H1 (cell line): ENCODE data around the gene PAX5. TPM values are rescaled to one million over a fixed set of nuclear protein-coding genes. Genes with fewer than 3 reads are reported as not detected.

ENCODE experiments used
- ASH2L ChIP-seq: fragments of 200-600, 300-600 bp; sonication (generic); IDR thresholded peaks from one replicate; pipeline ENCODE4 v1.7.1; 2017; ENCODE audit warnings: low read length
- BACH1 ChIP-seq: IDR thresholded peaks from 2 replicates; pipeline ENCODE4 v1.6.1; 2012; ENCODE audit warnings: low read length, improper control_type of control experiment
- CHD1 ChIP-seq: IDR thresholded peaks from 2 replicates; pipeline ENCODE4 v1.6.1; 2012; ENCODE audit warnings: low read depth, low read length, improper control_type of control experiment
- CHD7 ChIP-seq: fragments of 300-600 bp; sonication (generic); IDR thresholded peaks from 2 replicates; pipeline ENCODE4 v1.7.1; 2012; ENCODE audit warnings: low read length, moderate library complexity, mild to moderate bottlenecking, inconsistent platforms; ENCODE audit not compliant: insufficient replicate concordance
- KDM4A ChIP-seq: IDR thresholded peaks from one replicate; pipeline ENCODE4 v1.7.1; 2012; ENCODE audit warnings: low read depth, mild to moderate bottlenecking, moderate library complexity, low read length, inconsistent platforms; ENCODE audit not compliant: severe bottlenecking
- ZNF274 ChIP-seq: IDR thresholded peaks from 2 replicates; pipeline ENCODE4 v1.7.0; 2012; ENCODE audit warnings: low read length, borderline replicate concordance; ENCODE audit errors: extremely low read depth
- polyA plus RNA-seq, 7 experiments: library from polyadenylated mRNA; depleted of rRNA in 3 of 7; stranded (reverse) in 5 of 7; unstranded in 2 of 7; fragments of >200 nt in 5 of 7; fragments of 200-250 nt in 2 of 7; gene quantifications; 1 replicate in 5 of 7; 2 replicates in 1 of 7; 4 replicates in 1 of 7; pipeline versions ENCODE4 v1.2.1 to v1.2.3, GENCODE V29; 2011 to 2013; ENCODE audit warnings: missing spikeins in 2 of 7, mixed read lengths in 2 of 7
- total RNA-seq: library from RNA; stranded (reverse); fragmentation: NEBNext Ultra II Directional; extraction: Animal tissue kit (Norgen Biotek cat#: 25700); gene quantifications from 2 replicates; pipeline ENCODE4 v1.2.1, GENCODE V29; 2021

Gene PAX5
- total and polyA plus RNA-seq, 2 of the 8 experiments (the other 6 are each of a cell fraction or from before 2014, with no cell fraction given), result 0.29 to 0.43 TPM

- TF ChIP-seq BACH1 (no peak), CHD1 (no peak), ZNF274 (no peak), ASH2L (no peak), KDM4A (no peak), CHD7 (no peak)
Observed at GRCh38 chr9:36846621-36847020, 187.4 kb downstream of the PAX5 start (continued).
